IMR-90 (cell line): ENCODE measurements around the gene TEX44.

ENCODE experiments used
- CEBPB ChIP-seq: IDR thresholded peaks from 2 replicates; pipeline ENCODE4 v1.6.1; 2012; ENCODE audit warnings: low read depth, low read length, improper control_type of control experiment
- CHD1 ChIP-seq: IDR thresholded peaks from 2 replicates; pipeline ENCODE4 v1.6.1; 2012; ENCODE audit warnings: low read depth, low read length, improper control_type of control experiment
- CTCF ChIP-seq: conservative IDR thresholded peaks from 2 replicates; pipeline ENCODE4 v1.5.1; 2012; ENCODE audit warnings: mild to moderate bottlenecking, low read depth, low read length, improper control_type of control experiment
- FOS ChIP-seq: fragments of 150-350 bp; IDR thresholded peaks from 2 replicates; pipeline ENCODE4 v1.6.1; 2016; ENCODE audit warnings: low read depth, low read length
- MAFK ChIP-seq: IDR thresholded peaks from 2 replicates; pipeline ENCODE4 v1.6.1; 2012; ENCODE audit warnings: low read depth, low read length, improper control_type of control experiment
- MAZ ChIP-seq: IDR thresholded peaks from 2 replicates; pipeline ENCODE4 v1.6.1; 2012; ENCODE audit warnings: low read depth, mild to moderate bottlenecking, low read length, improper control_type of control experiment, moderate library complexity, borderline replicate concordance
- MXI1 ChIP-seq: IDR thresholded peaks from 2 replicates; pipeline ENCODE4 v1.6.1; 2012; ENCODE audit warnings: low read depth, mild to moderate bottlenecking, low read length, moderate library complexity, borderline replicate concordance
- NFE2L2 ChIP-seq: fragments of 150-350 bp; IDR thresholded peaks from 2 replicates; pipeline ENCODE4 v1.6.1; 2016; ENCODE audit warnings: low read depth, mild to moderate bottlenecking, low read length
- POLR2A ChIP-seq: IDR thresholded peaks from 2 replicates; pipeline ENCODE4 v1.6.1; 2012; ENCODE audit warnings: mild to moderate bottlenecking, low read depth, low read length
- RCOR1 ChIP-seq: IDR thresholded peaks from 2 replicates; pipeline ENCODE4 v1.6.1; 2012; ENCODE audit warnings: mild to moderate bottlenecking, low read length, improper control_type of control experiment; ENCODE audit not compliant: insufficient replicate concordance
- TF ChIP-seq, protein P1 (sequence below): fragments of 150-350 bp; IDR thresholded peaks from 2 replicates; pipeline ENCODE4 v1.6.1; 2017; ENCODE audit warnings: mild to moderate bottlenecking, antibody characterized with exemption, low read length, low read depth

DNA sequence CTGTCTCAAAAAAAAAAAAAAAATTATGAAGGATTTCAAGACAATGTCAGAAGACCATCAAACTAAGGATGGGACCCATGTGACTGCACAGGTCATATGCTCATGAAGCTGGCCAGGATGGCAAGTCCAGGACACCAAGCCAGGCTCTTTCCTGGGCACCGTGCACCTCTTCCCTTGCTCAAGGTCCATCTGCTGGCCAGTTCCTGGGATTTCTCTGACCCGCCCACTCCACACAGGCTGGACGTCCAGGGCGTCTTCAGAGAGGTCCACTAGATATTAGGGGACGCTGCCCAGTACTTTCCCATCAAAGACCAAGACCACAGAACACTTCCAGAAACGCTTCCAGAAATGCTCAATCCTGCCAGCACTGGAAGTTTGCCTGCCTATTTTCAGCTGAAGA, 14.3 kb downstream of the TEX44 start:
- TF ChIP-seq CTCF (no peak), POLR2A (no peak), MXI1 (no peak), NFE2L2 (no peak), CEBPB (no peak), RCOR1 (no peak), MAZ (no peak), CHD1 (no peak), FOS (no peak), MAFK (no peak)
- TF ChIP-seq, protein P1, sequence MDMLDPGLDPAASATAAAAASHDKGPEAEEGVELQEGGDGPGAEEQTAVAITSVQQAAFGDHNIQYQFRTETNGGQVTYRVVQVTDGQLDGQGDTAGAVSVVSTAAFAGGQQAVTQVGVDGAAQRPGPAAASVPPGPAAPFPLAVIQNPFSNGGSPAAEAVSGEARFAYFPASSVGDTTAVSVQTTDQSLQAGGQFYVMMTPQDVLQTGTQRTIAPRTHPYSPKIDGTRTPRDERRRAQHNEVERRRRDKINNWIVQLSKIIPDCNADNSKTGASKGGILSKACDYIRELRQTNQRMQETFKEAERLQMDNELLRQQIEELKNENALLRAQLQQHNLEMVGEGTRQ, result no peak
